MM.1S (cell line): ENCODE results near the gene WASF2.
"Not testable (repeated sequence)": the region's sequence is repeated elsewhere in the genome, so short reads cannot be mapped to it uniquely, and the experiment has no call there.

Experiments used
- DNase-seq: peaks from one replicate; pipeline ENCODE4 v3.0.0-alpha.2; 2015
- H2AFZ ChIP-seq: fragments of 300-600 bp; sonication (generic); 2 replicates; pipeline ENCODE4 v1.6.0; 2016; ENCODE audit warnings: antibody characterized with exemption, low read length
- H3F3A ChIP-seq: fragments of 300-600 bp; sonication (generic); 2 replicates; pipeline ENCODE4 v1.6.1; 2016; ENCODE audit warnings: mild to moderate bottlenecking, antibody characterized with exemption, low read length, moderate library complexity, mixed read lengths; ENCODE audit not compliant: insufficient read depth
- H3K27ac ChIP-seq: fragments of 300-600 bp; sonication (generic); 2 replicates; pipeline ENCODE4 v1.5.1; 2016; ENCODE audit warnings: mild to moderate bottlenecking, low read length
- H3K27me3 ChIP-seq: fragments of 300-600 bp; sonication (generic); replicated peaks from 2 replicates; pipeline ENCODE4 v1.6.0; 2016; ENCODE audit warnings: low read length; ENCODE audit not compliant: insufficient read depth
- H3K36me3 ChIP-seq: fragments of 300-600 bp; sonication (generic); replicated peaks from 2 replicates; pipeline ENCODE4 v1.6.1; 2016; ENCODE audit warnings: mild to moderate bottlenecking, low read length, mixed read lengths; ENCODE audit not compliant: insufficient read depth
- H3K4me1 ChIP-seq: fragments of 300-600 bp; sonication (generic); 2 replicates; pipeline ENCODE4 v1.6.1; 2016; ENCODE audit warnings: low read length, mixed read lengths
- H3K4me2 ChIP-seq: fragments of 300-600 bp; sonication (generic); 2 replicates; pipeline ENCODE4 v1.6.0; 2016; ENCODE audit warnings: low read depth, low read length
- H3K4me3 ChIP-seq: fragments of 300-600 bp; sonication (generic); 2 replicates; pipeline ENCODE4 v1.5.1; 2016; ENCODE audit warnings: low read length, mixed read lengths
- H3K79me2 ChIP-seq: fragments of 300-600 bp; sonication (generic); 2 replicates; pipeline ENCODE4 v1.6.1; 2016; ENCODE audit warnings: mixed run types, low read length, mixed read lengths
- H3K9ac ChIP-seq: fragments of 300-600 bp; sonication (generic); 2 replicates; pipeline ENCODE4 v1.6.1; 2016; ENCODE audit warnings: low read length, mixed read lengths
- H3K9me2 ChIP-seq: fragments of 300-600 bp; sonication (generic); replicated peaks from 2 replicates; pipeline ENCODE4 v1.6.1; 2016; ENCODE audit warnings: mild to moderate bottlenecking, low read length, mixed read lengths; ENCODE audit not compliant: insufficient read depth
- H3K9me3 ChIP-seq: fragments of 300-600 bp; sonication (generic); replicated peaks from 2 replicates; pipeline ENCODE4 v1.6.1; 2016; ENCODE audit warnings: mild to moderate bottlenecking, low read length, mixed read lengths; ENCODE audit not compliant: insufficient read depth
- H4K20me1 ChIP-seq: fragments of 300-600 bp; sonication (generic); 2 replicates; pipeline ENCODE4 v1.6.1; 2016; ENCODE audit warnings: mild to moderate bottlenecking, low read length, moderate library complexity, mixed read lengths; ENCODE audit not compliant: insufficient read depth
- CTCF ChIP-seq: fragments of 300-600 bp; sonication (generic); IDR thresholded peaks from 2 replicates; pipeline ENCODE4 v1.5.1; 2016; ENCODE audit warnings: antibody characterized with exemption, low read length, mixed read lengths
- EZH2 ChIP-seq: fragments of 300-600 bp; sonication (generic); optimal IDR thresholded peaks from 2 replicates; pipeline ENCODE3; 2017; ENCODE audit warnings: low read depth, mild to moderate bottlenecking, antibody characterized with exemption, low read length, mixed read lengths
- EZH2phosphoT487 ChIP-seq: fragments of 300-600 bp; sonication (generic); IDR thresholded peaks from 2 replicates; pipeline ENCODE4 v1.6.1; 2018; ENCODE audit warnings: antibody characterized with exemption, low read length

The WASF2 gene

GRCh38 chr1:27410709-27411108 is 79.3 kb downstream of the WASF2 start:
- no peak for DNase-seq
- Histone ChIP-seq H3K4me1 (peaks cover 5% of the 10 kb centered on the region; the same call in 1 of the 2 replicates), H3K9me3 (no peaks in the 10 kb centered on the region), H3K4me3 (no peak overlapping the region), H3K36me3 (no peaks in the 10 kb centered on the region; the same call in 1 of the 2 replicates), H3K79me2 (peaks cover under 1% of the 10 kb centered on the region; the same call in 1 of the 2 replicates), H3F3A (no peaks in the 10 kb centered on the region), H2AFZ (no peak overlapping the region), H3K27me3 (no peaks in the 10 kb centered on the region), H3K9me2 (no peaks in the 10 kb centered on the region), H3K27ac (no peak overlapping the region), H3K4me2 (no peak overlapping the region), H3K9ac (no peak overlapping the region), H4K20me1 (no peaks in the 10 kb centered on the region)
- TF ChIP-seq EZH2phosphoT487 (no peak), CTCF (no peak), EZH2 (no peak)

- H3K27me3 ChIP-seq = no peaks in the 10 kb centered on the region
- no peak overlapping the region for H3K4me2 ChIP-seq
- no peak overlapping the region for H3K27ac ChIP-seq
- H3F3A ChIP-seq = no peaks in the 10 kb centered on the region
- no peaks in the 10 kb centered on the region for H4K20me1 ChIP-seq
- H3K9me2 ChIP-seq = no peaks in the 10 kb centered on the region
- TF ChIP-seq CTCF = no peak
- TF ChIP-seq EZH2 = no peak
- no peak for TF ChIP-seq EZH2phosphoT487
- no peak overlapping the region for H3K4me3 ChIP-seq
- H3K9ac ChIP-seq = no peak overlapping the region
- H3K4me1 ChIP-seq = peaks cover 5% of the 10 kb centered on the region; the same call in 1 of the 2 replicates
- no peaks in the 10 kb centered on the region; the same call in 1 of the 2 replicates for H3K36me3 ChIP-seq
- no peak for DNase-seq
- no peaks in the 10 kb centered on the region for H3K9me3 ChIP-seq
- H2AFZ ChIP-seq = no peak overlapping the region
- no peaks in the 10 kb centered on the region for H3K79me2 ChIP-seq
Observed at GRCh38 chr1:27409669-27410068, 80.3 kb downstream of the WASF2 start.

GRCh38 chr1:27408151-27408550 is 81.8 kb downstream of the WASF2 start:
- Histone ChIP-seq H3K36me3 (no peaks in the 10 kb centered on the region; the same call in 1 of the 2 replicates), H3K4me2 (no peak overlapping the region)

GRCh38 chr1:27406791-27407190 is 83.2 kb downstream of the WASF2 start:
- not testable (repeated sequence) for H4K20me1 ChIP-seq, H2AFZ ChIP-seq, H3K27ac ChIP-seq, H3F3A ChIP-seq, H3K79me2 ChIP-seq, DNase-seq, H3K9me2 ChIP-seq, H3K4me1 ChIP-seq, H3K4me3 ChIP-seq, H3K27me3 ChIP-seq, H3K9me3 ChIP-seq, H3K4me2 ChIP-seq, H3K9ac ChIP-seq, H3K36me3 ChIP-seq

More at GRCh38 chr1:27408151-27408550, 81.8 kb downstream of the WASF2 start:
- no peak overlapping the region for H2AFZ ChIP-seq
- TF ChIP-seq CTCF (no peak), EZH2phosphoT487 (no peak), EZH2 (no peak)
- no peak for DNase-seq
- H3K27me3 ChIP-seq = no peaks in the 10 kb centered on the region
- H3F3A ChIP-seq = no peaks in the 10 kb centered on the region
- no peak overlapping the region for H3K9ac ChIP-seq
- no peak overlapping the region for H3K4me3 ChIP-seq
- H4K20me1 ChIP-seq = no peaks in the 10 kb centered on the region
- H3K9me3 ChIP-seq = no peaks in the 10 kb centered on the region
- no peaks in the 10 kb centered on the region for H3K79me2 ChIP-seq
- H3K9me2 ChIP-seq = no peaks in the 10 kb centered on the region
- peaks cover 5% of the 10 kb centered on the region; the same call in 1 of the 2 replicates for H3K4me1 ChIP-seq
- H3K27ac ChIP-seq = no peak overlapping the region
